ENCODE measurements around the gene CADM1. TPM values are rescaled to one million over a fixed set of nuclear protein-coding genes. Genes with fewer than 3 reads are reported as not detected.
A peak's percentile ranks its signal among the peaks of the same experiment; 100 is the strongest.

CADM1 gene
- polyA plus RNA-seq, 1 experiment = 31.8 TPM

- Histone ChIP-seq H3K36me3 (ENCODE audit: control insufficient read depth, insufficient read depth, low read length) (no peaks in the 10 kb centered on the region), H3K4me3 (ENCODE audit: low read depth, low read length) (no peak overlapping the region), H3K27me3 (ENCODE audit: control insufficient read depth, insufficient read depth, low read length) (no peaks in the 10 kb centered on the region)
- ChIA-PET CTCF (interaction anchor here (0.6 to 1.1 kb wide), 3 partner anchors 16 to 393 kb away, joined by 3 to 5 read pairs (median 3); no protein-coding TSS in a partner anchor), POLR2A (no interaction called here)
- no peak for DNase-seq (ENCODE audit: low read depth)
- no peak for TF ChIP-seq CTCF (IDR thresholded peaks at IDR 0.05; ENCODE audit: insufficient read depth, low read depth, low read length)
Measured at GRCh38 chr11:115173136-115173535, 331.1 kb downstream of the CADM1 start.

- CTCF ChIA-PET = interaction anchor here (0.7 to 3.1 kb wide), 10 partner anchors 8 to 1159 kb away, joined by 3 to 23 read pairs (median 3); no protein-coding TSS in a partner anchor
Measured at GRCh38 chr11:115170133-115170815, 333.9 kb downstream of the CADM1 start.

GRCh38 chr11:115169251-115169650, 335.0 kb downstream of the CADM1 start:
- Histone ChIP-seq H3K4me3 (ENCODE audit: low read depth, low read length) (no peak overlapping the region), H3K36me3 (ENCODE audit: control insufficient read depth, insufficient read depth, low read length) (no peaks in the 10 kb centered on the region), H3K27me3 (ENCODE audit: control insufficient read depth, insufficient read depth, low read length) (peaks cover 2% of the 10 kb centered on the region; the same call in 1 of the 2 replicates)
- DNase-seq (ENCODE audit: low read depth) = no peak
- ChIA-PET POLR2A (no interaction called here), CTCF (interaction anchor here (1.0 to 3.1 kb wide), 5 partner anchors 10 to 136 kb away, joined by 3 to 23 read pairs (median 5); no protein-coding TSS in a partner anchor)
- no peak for TF ChIP-seq CTCF (IDR thresholded peaks at IDR 0.05; ENCODE audit: insufficient read depth, low read depth, low read length)

More at GRCh38 chr11:115170133-115170815, 333.9 kb downstream of the CADM1 start:
- no peak for DNase-seq (ENCODE audit: low read depth)
- Histone ChIP-seq H3K4me3 (ENCODE audit: low read depth, low read length) (no peak overlapping the region), H3K27me3 (ENCODE audit: control insufficient read depth, insufficient read depth, low read length) (no peaks in the 10 kb centered on the region), H3K36me3 (ENCODE audit: control insufficient read depth, insufficient read depth, low read length) (no peaks in the 10 kb centered on the region)
- POLR2A ChIA-PET = no interaction called here
- peak; percentile 70 for TF ChIP-seq CTCF (IDR thresholded peaks at IDR 0.05; ENCODE audit: insufficient read depth, low read depth, low read length)

GRCh38 chr11:115168686-115169085, 335.5 kb downstream of the CADM1 start:
- TF ChIP-seq CTCF (IDR thresholded peaks at IDR 0.05; ENCODE audit: insufficient read depth, low read depth, low read length) = no peak
- no peak overlapping the region for H3K4me3 ChIP-seq (ENCODE audit: low read depth, low read length)
- no peak for DNase-seq (ENCODE audit: low read depth)
- peaks cover 2% of the 10 kb centered on the region; the same call in 1 of the 2 replicates for H3K27me3 ChIP-seq (ENCODE audit: control insufficient read depth, insufficient read depth, low read length)
- ChIA-PET POLR2A (no interaction called here), CTCF (interaction anchor here (1.1 to 2.0 kb wide), 3 partner anchors 10 to 156 kb away, joined by 4 to 12 read pairs (median 5); no protein-coding TSS in a partner anchor)
- no peaks in the 10 kb centered on the region for H3K36me3 ChIP-seq (ENCODE audit: control insufficient read depth, insufficient read depth, low read length)

GRCh38 chr11:115168229-115168671, 336.0 kb downstream of the CADM1 start:
- Histone ChIP-seq H3K27me3 (ENCODE audit: control insufficient read depth, insufficient read depth, low read length) (peaks cover 2% of the 10 kb centered on the region; the same call in 1 of the 2 replicates), H3K4me3 (ENCODE audit: low read depth, low read length) (no peak overlapping the region), H3K36me3 (ENCODE audit: control insufficient read depth, insufficient read depth, low read length) (no peaks in the 10 kb centered on the region)
- no peak for DNase-seq (ENCODE audit: low read depth)
- ChIA-PET POLR2A (no interaction called here), CTCF (interaction anchor here (0.8 to 2.0 kb wide), 4 partner anchors 10 to 156 kb away, joined by 3 to 5 read pairs (median 4); no protein-coding TSS in a partner anchor)
- no peak for TF ChIP-seq CTCF (IDR thresholded peaks at IDR 0.05; ENCODE audit: insufficient read depth, low read depth, low read length)

Data from BJ (cell line).